Hepatocyte (in vitro differentiated cells): Measurements from ENCODE around the gene ATP8A2. TPM values are rescaled to one million over a fixed set of nuclear protein-coding genes. Genes with fewer than 3 reads are reported as not detected.

Experiments used
- DNase-seq: peaks from one replicate; pipeline ENCODE4 v3.0.0-alpha.2; 2016; ENCODE audit warnings: low spot score
- H2AFZ ChIP-seq: fragments of 200-600 bp; sonication (generic); 2 replicates; pipeline ENCODE4 v1.6.0; 2016; ENCODE audit warnings: antibody characterized with exemption, mild to moderate bottlenecking
- H3K27ac ChIP-seq: fragments of 200-600 bp; sonication (generic); 2 replicates; pipeline ENCODE4 v1.5.1; 2016; ENCODE audit warnings: mild to moderate bottlenecking
- H3K27me3 ChIP-seq: fragments of 200-600 bp; sonication (generic); 2 replicates; pipeline ENCODE4 v1.6.1; 2016
- H3K36me3 ChIP-seq: fragments of 200-600 bp; sonication (generic); replicated peaks from 2 replicates; pipeline ENCODE4 v1.5.1; 2016; ENCODE audit warnings: low read depth; ENCODE audit not compliant: insufficient read depth
- H3K4me1 ChIP-seq: fragments of 200-600 bp; sonication (generic); 2 replicates; pipeline ENCODE4 v1.5.1; 2016; ENCODE audit warnings: mild to moderate bottlenecking, moderate library complexity; ENCODE audit not compliant: insufficient read depth
- H3K4me2 ChIP-seq: fragments of 200-600 bp; sonication (generic); 2 replicates; pipeline ENCODE4 v1.6.0; 2016
- H3K4me3 ChIP-seq: fragments of 200-600 bp; sonication (generic); 2 replicates; pipeline ENCODE4 v1.5.1; 2016; ENCODE audit warnings: mild to moderate bottlenecking
- H3K79me2 ChIP-seq: fragments of 200-600 bp; sonication (generic); 2 replicates; pipeline ENCODE4 v1.6.0; 2017; ENCODE audit warnings: mild to moderate bottlenecking
- H3K9me2 ChIP-seq: fragments of 200-600 bp; sonication (generic); replicated peaks from 2 replicates; pipeline ENCODE4 v1.6.0; 2017; ENCODE audit warnings: mild to moderate bottlenecking; ENCODE audit not compliant: insufficient read depth
- H3K9me3 ChIP-seq: fragments of 200-600 bp; sonication (generic); 2 replicates; pipeline ENCODE4 v1.5.1; 2016; ENCODE audit warnings: low read depth, mild to moderate bottlenecking
- H4K20me1 ChIP-seq: fragments of 200-600 bp; sonication (generic); 2 replicates; pipeline ENCODE4 v1.6.0; 2016; ENCODE audit warnings: mild to moderate bottlenecking; ENCODE audit not compliant: insufficient read depth, poor library complexity, severe bottlenecking
- CTCF ChIP-seq: fragments of 200-600 bp; sonication (generic); IDR thresholded peaks from 2 replicates; pipeline ENCODE4 v1.5.1; 2016; ENCODE audit warnings: antibody characterized with exemption, mild to moderate bottlenecking; ENCODE audit not compliant: poor library complexity
- EZH2 ChIP-seq: fragments of 200-600 bp; sonication (generic); IDR thresholded peaks from 2 replicates; pipeline ENCODE4 v1.6.1; 2016; ENCODE audit warnings: antibody characterized with exemption, mild to moderate bottlenecking, borderline replicate concordance
- EZH2phosphoT487 ChIP-seq: fragments of 200-600 bp; sonication (generic); IDR thresholded peaks from one replicate; pipeline ENCODE4 v1.6.1; 2018; ENCODE audit warnings: antibody characterized with exemption, mild to moderate bottlenecking, low read depth, moderate library complexity; ENCODE audit not compliant: unreplicated experiment, severe bottlenecking
- WGBS: methylation state at CpG from one replicate; pipeline ENCODE4 v1.1.6; 2016; ENCODE audit warnings: low lambda C conversion rate; ENCODE audit errors: missing lambda C conversion rate; 5-methylcytosine and 5-hydroxymethylcytosine counted together
- polyA plus RNA-seq: library from polyadenylated mRNA; unstranded; fragments of >200 nt; fragmentation: Nextera tagmentation; extraction: Ambion mirVana; gene quantifications from 2 replicates; pipeline ENCODE4 v1.2.1, GENCODE V29; 2016
- total RNA-seq: library from RNA; depleted of rRNA; stranded (reverse); fragments of >200 nt; gene quantifications from 2 replicates; pipeline ENCODE4 v1.2.3, GENCODE V29; 2014

The ATP8A2 gene
- total and polyA plus RNA-seq, 2 experiments from 2014 or later: 2.1 to 3.1 TPM

- WGBS: 96% methylated on average over 32 of the region's 32 CpGs
These were observed 6.0 kb upstream of the ATP8A2 start for GRCh38 chr13:25365720-25366235.

GRCh38 chr13:25371158-25371874, 458 bp upstream of the ATP8A2 start:
- Histone ChIP-seq H3K36me3 (no peaks in the 10 kb centered on the region), H3K27ac (no peak overlapping the region), H3K4me3 (peak overlapping the region; percentile 39), H3K4me1 (no peaks in the 10 kb centered on the region), H3K9me2 (no peaks in the 10 kb centered on the region), H3K4me2 (peak overlapping the region; percentile 93), H3K9me3 (no peaks in the 10 kb centered on the region), H3K79me2 (no peaks in the 10 kb centered on the region), H2AFZ (peak overlapping the region; percentile 35), H3K27me3 (peaks cover 72% of the 10 kb centered on the region), H4K20me1 (no peaks in the 10 kb centered on the region)
- DNase-seq: no peak
- no peak for TF ChIP-seq EZH2
- 53% methylated on average over 14 of the region's 20 CpGs for WGBS

More at GRCh38 chr13:25365720-25366235, 6.0 kb upstream of the ATP8A2 start:
- H3K27me3 ChIP-seq: peaks cover 28% of the 10 kb centered on the region
- no peak for TF ChIP-seq EZH2phosphoT487
- no peak for TF ChIP-seq CTCF
- no peak for TF ChIP-seq EZH2
- no peak overlapping the region for H2AFZ ChIP-seq
- H4K20me1 ChIP-seq: no peaks in the 10 kb centered on the region
- no peak overlapping the region for H3K4me3 ChIP-seq
- no peaks in the 10 kb centered on the region for H3K36me3 ChIP-seq
- no peak for DNase-seq
- no peaks in the 10 kb centered on the region for H3K9me2 ChIP-seq
- no peak overlapping the region for H3K4me2 ChIP-seq
- H3K9me3 ChIP-seq: no peaks in the 10 kb centered on the region
- no peaks in the 10 kb centered on the region for H3K79me2 ChIP-seq
- no peak overlapping the region for H3K27ac ChIP-seq
- no peaks in the 10 kb centered on the region for H3K4me1 ChIP-seq

GRCh38 chr13:25372284-25373081, 709 bp downstream of the ATP8A2 start:
- DNase-seq: peak; percentile 14
- Histone ChIP-seq H3K27ac (no peak overlapping the region), H2AFZ (peak overlapping the region; percentile 45), H3K36me3 (no peaks in the 10 kb centered on the region), H3K27me3 (peaks cover 72% of the 10 kb centered on the region), H3K4me1 (no peaks in the 10 kb centered on the region), H3K79me2 (no peaks in the 10 kb centered on the region), H3K9me2 (no peaks in the 10 kb centered on the region), H3K4me3 (peak overlapping the region; percentile 39), H3K9me3 (no peaks in the 10 kb centered on the region), H3K4me2 (peak overlapping the region; percentile 93), H4K20me1 (no peaks in the 10 kb centered on the region)
- WGBS: 25% methylated on average over 61 of the region's 82 CpGs
- TF ChIP-seq CTCF (no peak), EZH2phosphoT487 (peak; percentile 31), EZH2 (peak; percentile 64)
